Right renal pelvis (tissue), 4 donors: ENCODE data around the gene MYRIP. TPM values are rescaled to one million over a fixed set of nuclear protein-coding genes. Genes with fewer than 3 reads are reported as not detected.
"Not testable (repeated sequence)": the region's sequence is repeated elsewhere in the genome, so short reads cannot be mapped to it uniquely, and the experiment has no call there.

Experiments
- DNase-seq, 4 donors: peaks; one replicate each; pipeline ENCODE4 v3.0.0-alpha.2; 2013; ENCODE audit warnings: low read depth in 4 of 4, low spot score in 3 of 4, missing footprints in 1 of 4
- polyA plus RNA-seq, 4 donors: library from polyadenylated mRNA; unstranded; fragments of 120-200 nt; gene quantifications; one replicate each; pipeline ENCODE4 v1.2.1, GENCODE V29; 2013; ENCODE audit not compliant: insufficient read length in 4 of 4

MYRIP gene
- polyA plus RNA-seq, 4 donors: 1.8 to 2.6 (median 2.2) TPM

DNA sequence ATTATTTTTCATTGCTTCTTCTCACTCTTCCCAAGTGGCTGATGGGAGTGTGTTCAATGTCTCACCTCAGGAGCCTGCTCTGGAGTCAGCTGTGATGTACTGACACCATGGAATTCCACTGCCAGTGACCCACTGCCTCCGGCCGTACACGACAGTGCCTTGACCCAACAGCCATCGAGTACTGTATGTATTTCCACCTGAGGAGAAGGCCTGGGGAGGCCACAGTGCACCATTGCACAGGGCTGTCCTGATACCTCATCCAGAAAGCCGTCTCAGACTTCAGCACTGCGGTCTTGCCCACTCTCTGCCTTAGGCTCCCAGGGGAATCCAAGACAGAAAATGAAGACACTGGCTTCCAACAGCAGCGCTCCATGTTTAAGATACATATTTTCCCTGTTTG, 448.7 kb downstream of the MYRIP start:
- no peak for DNase-seq

GRCh38 chr3:40258555-40258954, 449.1 kb downstream of the MYRIP start:
- no peak for DNase-seq

GRCh38 chr3:40262331-40262730, 452.9 kb downstream of the MYRIP start:
- DNase-seq: no peak

GRCh38 chr3:40264451-40264850, 455.0 kb downstream of the MYRIP start:
- no peak for DNase-seq

GRCh38 chr3:40265181-40265580, 455.8 kb downstream of the MYRIP start:
- DNase-seq: peak in 1 of 4 donors; percentile 3

GRCh38 chr3:40267937-40268724, 458.7 kb downstream of the MYRIP start:
- DNase-seq: no peak

GRCh38 chr3:40268802-40269524, 459.6 kb downstream of the MYRIP start:
- DNase-seq: no peak

- no peak for DNase-seq
Measured at GRCh38 chr3:40278791-40279190, 469.4 kb downstream of the MYRIP start.

- DNase-seq: no peak
Measured at GRCh38 chr3:40281995-40282394, 472.6 kb downstream of the MYRIP start.

DNA sequence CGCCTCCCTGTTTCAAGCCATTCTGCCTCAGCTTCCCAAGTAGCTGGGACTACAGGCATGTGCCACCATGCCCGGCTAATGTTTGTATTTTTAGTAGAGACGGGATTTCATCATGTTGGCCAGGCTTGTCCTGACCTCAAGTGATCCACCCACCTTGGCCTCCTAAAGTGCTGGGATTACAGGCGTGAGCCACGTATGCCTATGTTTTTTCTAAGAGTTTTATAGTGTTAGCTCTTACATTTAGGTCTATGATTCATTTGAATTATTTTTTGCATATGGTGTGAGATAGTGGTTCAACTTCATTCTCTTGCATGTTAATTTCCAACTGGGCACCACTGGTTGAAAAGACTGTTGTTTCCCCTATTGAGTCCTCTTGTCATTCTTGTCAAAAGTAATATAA, 473.6 kb downstream of the MYRIP start:
- DNase-seq: not testable (repeated sequence)

DNA sequence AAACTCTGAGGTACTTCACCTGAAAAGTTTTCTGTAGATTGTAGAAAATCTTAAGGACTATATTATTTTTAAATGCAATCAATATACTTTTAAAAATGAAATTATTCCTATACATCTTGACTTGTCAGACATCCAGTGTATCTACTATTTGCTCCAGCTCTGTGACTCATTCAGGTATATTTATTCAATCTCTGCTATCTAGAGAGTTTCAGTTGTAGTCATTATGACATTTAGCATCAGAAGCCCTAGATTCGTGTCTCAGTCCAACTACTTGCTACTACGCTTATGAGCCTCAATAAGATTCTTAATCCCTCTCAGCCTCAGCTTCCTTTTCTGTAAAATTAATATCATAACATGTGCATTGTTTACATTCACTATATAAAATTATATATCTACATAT, 477.8 kb downstream of the MYRIP start:
- DNase-seq: no peak

DNA sequence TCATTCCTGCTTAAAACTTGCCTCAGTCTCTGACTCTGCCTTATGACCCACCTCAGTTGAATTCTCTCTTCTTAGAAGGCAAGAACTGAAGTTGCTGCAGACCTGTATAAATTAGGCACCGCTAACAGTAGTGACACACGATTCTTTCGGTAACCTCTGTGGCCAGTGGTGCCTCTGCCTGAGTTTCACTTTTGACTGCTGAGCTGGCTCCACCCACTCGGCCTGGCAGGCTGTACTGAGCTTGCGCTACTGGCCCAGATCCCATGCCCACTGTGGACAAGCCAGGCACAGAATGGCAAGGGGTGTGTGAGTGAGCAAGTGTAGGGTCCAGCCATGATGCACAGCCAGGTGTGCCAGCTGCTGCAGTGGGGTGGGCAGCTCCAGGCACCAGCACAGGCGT, 481.0 kb downstream of the MYRIP start:
- DNase-seq: no peak

DNA sequence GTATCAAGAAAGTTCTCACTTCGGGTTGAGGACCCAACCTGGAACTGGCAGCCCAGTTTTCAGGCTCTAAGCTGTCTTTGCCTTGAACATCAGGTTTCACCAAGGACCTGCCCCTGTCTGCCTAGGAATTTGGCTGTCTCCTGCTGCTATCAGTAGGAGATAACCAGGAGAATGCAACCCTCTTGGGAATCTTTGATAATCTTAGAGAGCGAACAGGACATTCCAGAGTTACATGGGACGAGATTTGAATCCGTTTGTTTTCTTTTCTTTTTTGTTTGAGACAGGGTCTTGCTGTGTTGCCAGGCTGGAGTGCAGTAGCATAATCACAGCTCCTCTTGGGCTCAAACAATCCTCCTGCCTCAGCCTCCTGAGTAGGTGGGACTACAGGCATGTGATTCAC, 482.1 kb downstream of the MYRIP start:
- no peak for DNase-seq

GRCh38 chr3:40292637-40293349, 483.4 kb downstream of the MYRIP start:
- DNase-seq: no peak

DNA sequence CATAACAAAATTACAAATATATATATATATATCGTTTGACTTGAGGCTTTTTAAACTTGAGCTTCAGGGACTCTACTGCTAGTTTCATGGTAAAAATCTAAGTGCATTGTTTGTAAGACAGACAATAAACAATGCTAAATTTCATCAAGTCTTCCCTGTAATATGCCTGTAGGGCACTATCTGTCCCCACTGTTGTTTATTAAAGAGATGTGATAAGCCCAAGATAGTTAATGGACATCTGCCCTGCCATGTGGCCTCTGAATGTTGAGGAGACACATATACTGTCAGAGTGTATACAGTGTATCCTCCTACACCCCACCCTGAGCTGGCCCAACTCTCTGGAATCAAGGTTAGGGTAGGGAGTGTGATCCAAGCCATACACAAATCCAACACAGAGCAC, 485.0 kb downstream of the MYRIP start:
- DNase-seq: no peak

DNA sequence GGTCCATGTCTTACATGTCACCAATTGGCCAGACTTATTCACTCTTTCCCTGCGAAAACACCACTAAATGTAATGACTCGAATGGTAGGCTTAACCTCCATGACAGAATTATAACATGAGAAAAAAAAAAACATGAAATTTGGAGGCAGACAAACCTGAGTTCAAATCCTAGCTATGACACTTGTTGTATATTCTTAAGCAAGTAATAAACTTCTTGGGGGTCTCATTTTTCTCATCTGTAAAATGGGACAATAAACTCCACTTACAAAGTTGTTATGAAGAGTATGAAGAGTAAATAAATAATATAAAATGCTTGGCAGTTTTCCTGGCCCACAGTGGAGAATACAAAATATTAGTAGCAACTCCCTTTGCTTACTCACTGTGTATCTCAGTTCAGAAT, 488.7 kb downstream of the MYRIP start:
- DNase-seq: no peak

GRCh38 chr3:40299130-40299720, 489.8 kb downstream of the MYRIP start:
- DNase-seq: no peak

- DNase-seq: no peak
Measured at GRCh38 chr3:40299721-40300335, 490.4 kb downstream of the MYRIP start.

- no peak for DNase-seq
Measured at GRCh38 chr3:40302784-40303183, 493.4 kb downstream of the MYRIP start.

GRCh38 chr3:40304352-40304751, 494.9 kb downstream of the MYRIP start:
- no peak for DNase-seq

- DNase-seq: no peak
Measured at GRCh38 chr3:40306336-40306735, 496.9 kb downstream of the MYRIP start.
